H9 (cell line): ENCODE results near the gene CCN5. TPM values are rescaled to one million over a fixed set of nuclear protein-coding genes. Genes with fewer than 3 reads are reported as not detected.

Source experiments
- DNase-seq: peaks from one replicate; pipeline ENCODE4 v3.0.0-alpha.2; 2017
- H2AFZ ChIP-seq: one replicate; pipeline ENCODE4 v1.6.1; 2013; ENCODE audit warnings: mild to moderate bottlenecking, low read length, control low read depth, moderate library complexity
- H2AK5ac ChIP-seq: 2 replicates; pipeline ENCODE4 v1.6.1; 2013; ENCODE audit warnings: low read length, control low read depth, mixed read lengths; ENCODE audit not compliant: insufficient read length
- H2BK120ac ChIP-seq: one replicate; pipeline ENCODE4 v1.6.1; 2013; ENCODE audit warnings: low read depth, mild to moderate bottlenecking, low read length, control low read depth, inconsistent platforms; ENCODE audit not compliant: poor library complexity, severe bottlenecking
- H2BK12ac ChIP-seq: 2 replicates; pipeline ENCODE4 v1.6.1; 2013; ENCODE audit warnings: low read length, control low read depth, mixed read lengths, low read depth; ENCODE audit not compliant: insufficient read length
- H2BK15ac ChIP-seq: 2 replicates; pipeline ENCODE4 v1.6.1; 2013; ENCODE audit warnings: low read depth, low read length, control low read depth
- H2BK20ac ChIP-seq: one replicate; pipeline ENCODE4 v1.6.1; 2013; ENCODE audit warnings: low read depth, mild to moderate bottlenecking, low read length, control low read depth, inconsistent platforms; ENCODE audit not compliant: poor library complexity, severe bottlenecking
- H2BK5ac ChIP-seq: 2 replicates; pipeline ENCODE4 v1.6.1; 2013; ENCODE audit warnings: low read length, control low read depth, mixed read lengths; ENCODE audit not compliant: insufficient read length
- H3K14ac ChIP-seq: 2 replicates; pipeline ENCODE4 v1.6.1; 2013; ENCODE audit warnings: low read length, control low read depth; ENCODE audit not compliant: insufficient read depth
- H3K18ac ChIP-seq: 2 replicates; pipeline ENCODE4 v1.6.1; 2013; ENCODE audit warnings: low read depth, mild to moderate bottlenecking, mixed read lengths, low read length, control low read depth; ENCODE audit not compliant: insufficient read length
- H3K23ac ChIP-seq: 2 replicates; pipeline ENCODE4 v1.6.1; 2013; ENCODE audit warnings: low read length, control low read depth, mixed read lengths, low read depth; ENCODE audit not compliant: insufficient read length
- H3K23me2 ChIP-seq: 2 replicates; pipeline ENCODE4 v1.6.1; 2013; ENCODE audit warnings: low read depth, mild to moderate bottlenecking, mixed read lengths, low read length, control low read depth; ENCODE audit not compliant: insufficient read length, poor library complexity, severe bottlenecking
- H3K27ac ChIP-seq: 2 replicates; pipeline ENCODE4 v1.5.1; 2013; ENCODE audit warnings: low read length, control low read depth, mixed read lengths, low read depth; ENCODE audit not compliant: insufficient read length
- H3K27me3 ChIP-seq: 2 replicates; pipeline ENCODE4 v1.6.1; 2013; ENCODE audit warnings: low read length, control low read depth, inconsistent platforms; ENCODE audit not compliant: insufficient read depth
- H3K4ac ChIP-seq: 2 replicates; pipeline ENCODE4 v1.6.1; 2013; ENCODE audit warnings: low read depth, mild to moderate bottlenecking, control low read depth, inconsistent platforms, low read length, moderate library complexity
- H3K4me1 ChIP-seq: 2 replicates; pipeline ENCODE4 v1.6.1; 2013; ENCODE audit warnings: low read length, control low read depth, inconsistent platforms; ENCODE audit not compliant: insufficient read depth
- H3K4me2 ChIP-seq: 2 replicates; pipeline ENCODE4 v1.6.1; 2013; ENCODE audit warnings: low read length, control low read depth, mixed read lengths; ENCODE audit not compliant: insufficient read length, insufficient read depth
- H3K56ac ChIP-seq: 2 replicates; pipeline ENCODE4 v1.6.1; 2013; ENCODE audit warnings: low read depth, mild to moderate bottlenecking, mixed read lengths, low read length, control low read depth; ENCODE audit not compliant: insufficient read length
- H3K79me1 ChIP-seq: 2 replicates; pipeline ENCODE4 v1.6.1; 2013; ENCODE audit warnings: low read depth, mild to moderate bottlenecking, moderate library complexity, low read length, control low read depth, inconsistent platforms; ENCODE audit not compliant: insufficient read depth, poor library complexity, severe bottlenecking
- H3K79me2 ChIP-seq: 2 replicates; pipeline ENCODE4 v1.6.1; 2013; ENCODE audit warnings: low read length, control low read depth, inconsistent platforms; ENCODE audit not compliant: insufficient read depth
- H3K9ac ChIP-seq: 2 replicates; pipeline ENCODE4 v1.6.1; 2013; ENCODE audit warnings: low read length, control low read depth, mixed read lengths; ENCODE audit not compliant: insufficient read length; ENCODE audit errors: extremely low read depth
- H3K9me3 ChIP-seq: one replicate; pipeline ENCODE4 v1.6.1; 2013; ENCODE audit warnings: low read depth, low read length, inconsistent platforms; ENCODE audit not compliant: control insufficient read depth
- H3T11ph ChIP-seq: one replicate; pipeline ENCODE4 v1.6.1; 2013; ENCODE audit warnings: mild to moderate bottlenecking, low read length, control low read depth, inconsistent platforms
- H4K20me1 ChIP-seq: one replicate; pipeline ENCODE4 v1.6.1; 2013; ENCODE audit not compliant: control insufficient read depth, insufficient read length, insufficient read depth
- H4K5ac ChIP-seq: 2 replicates; pipeline ENCODE4 v1.6.1; 2013; ENCODE audit warnings: low read depth, mild to moderate bottlenecking, mixed read lengths, low read length, control low read depth; ENCODE audit not compliant: insufficient read length
- H4K8ac ChIP-seq: replicated peaks from 2 replicates; pipeline ENCODE4 v1.6.1; 2013; ENCODE audit warnings: low read length, control low read depth, mixed read lengths, low read depth; ENCODE audit not compliant: insufficient read length
- H4K91ac ChIP-seq: 2 replicates; pipeline ENCODE4 v1.6.1; 2013; ENCODE audit warnings: low read depth, mild to moderate bottlenecking, moderate library complexity, mixed read lengths, low read length, control low read depth; ENCODE audit not compliant: insufficient read length
- H3K27ac Mint-ChIP-seq, 3 experiments: 2 replicates in 2 of 3; 3 replicates in 1 of 3; pipeline ENCODE4 v1.8.0; 2020 to 2021; ENCODE audit warnings: mixed read lengths in 3 of 3, mild to moderate bottlenecking in 1 of 3, moderate library complexity in 1 of 3
- H3K27me3 Mint-ChIP-seq: 2 replicates; pipeline ENCODE4 v1.8.0; 2021; ENCODE audit warnings: low read depth, mild to moderate bottlenecking, moderate library complexity, mixed read lengths
- H3K36me3 Mint-ChIP-seq, 3 experiments: 2 replicates in 2 of 3; 3 replicates in 1 of 3; pipeline ENCODE4 v1.8.0; 2020 to 2021; ENCODE audit warnings: low read depth in 3 of 3, mixed read lengths in 3 of 3; ENCODE audit not compliant: insufficient read depth in 1 of 3
- H3K4me1 Mint-ChIP-seq, 2 experiments: 2 replicates each; pipeline ENCODE4 v1.8.0; 2020; ENCODE audit warnings: mixed read lengths in 2 of 2
- H3K4me3 Mint-ChIP-seq, 2 experiments: 2 replicates in 1 of 2; 3 replicates in 1 of 2; pipeline ENCODE4 v1.8.0; 2020 to 2021; ENCODE audit warnings: mild to moderate bottlenecking in 2 of 2, mixed read lengths in 2 of 2, moderate library complexity in 1 of 2
- H3K9me3 Mint-ChIP-seq, 2 experiments: 2 replicates in 1 of 2; 3 replicates in 1 of 2; pipeline ENCODE4 v1.8.0; 2020; ENCODE audit warnings: mild to moderate bottlenecking in 2 of 2, mixed read lengths in 2 of 2, moderate library complexity in 1 of 2
- WGBS: extraction: QIAGEN DNeasy Blood & Tissue Kit; methylation state at CpG from one replicate; pipeline ENCODE4 v1.1.7; 2013; ENCODE audit warnings: missing lambda C conversion rate, low lambda C conversion rate, mixed read lengths; ENCODE audit not compliant: insufficient read length; ENCODE audit errors: extremely low coverage; 5-methylcytosine and 5-hydroxymethylcytosine counted together
- total RNA-seq: library from RNA; stranded (reverse); gene quantifications from 2 replicates; pipeline ENCODE4 v1.2.1, GENCODE V29; 2021
- TF ChIP-seq, protein P1 (sequence below): fragments of 200-600 bp; sonication (generic); conservative IDR thresholded peaks from 3 replicates; pipeline ENCODE4 v1.8.0; 2021; ENCODE audit warnings: antibody characterized with exemption, mild to moderate bottlenecking

CCN5 gene
- total RNA-seq, 1 experiment from 2014 or later: not detected

DNA sequence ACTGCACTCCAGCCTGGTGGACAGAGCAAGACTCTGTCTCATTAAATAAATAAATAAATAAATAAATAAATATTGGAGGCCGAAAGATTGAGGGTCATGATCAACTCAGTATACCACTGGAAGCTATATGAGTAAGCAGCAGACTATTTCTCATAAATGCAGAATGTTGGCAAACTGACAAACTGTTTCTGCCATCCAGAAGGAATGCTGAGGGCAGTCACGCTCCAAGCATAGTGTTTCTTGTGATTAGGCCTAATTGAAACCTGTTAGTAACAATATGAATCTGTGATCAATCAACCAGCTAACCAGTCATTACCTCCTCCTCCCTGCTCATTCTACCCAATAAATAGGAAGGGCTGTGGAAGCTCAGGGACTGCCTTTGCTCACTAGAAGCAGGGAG is 15.3 kb downstream of the CCN5 start:
- Histone ChIP-seq H3K27ac (no peak overlapping the region), H3K79me1 (no peaks in the 10 kb centered on the region), H3K23ac (no peak overlapping the region), H3T11ph (no peak overlapping the region), H3K9ac (no peak overlapping the region), H3K4ac (no peak overlapping the region), H2BK15ac (no peak overlapping the region), H3K9me3 (no peaks in the 10 kb centered on the region), H3K14ac (no peak overlapping the region), H2BK120ac (no peak overlapping the region), H4K8ac (no peak overlapping the region), H3K18ac (no peak overlapping the region), H2BK12ac (no peak overlapping the region), H2BK5ac (no peak overlapping the region), H2AK5ac (no peak overlapping the region), H3K27me3 (no peaks in the 10 kb centered on the region), H4K91ac (no peak overlapping the region), H3K4me1 (no peaks in the 10 kb centered on the region; the same call in 1 of the 2 replicates), H4K5ac (no peak overlapping the region), H3K23me2 (no peaks in the 10 kb centered on the region), H3K79me2 (no peaks in the 10 kb centered on the region), H3K56ac (no peak overlapping the region), H3K4me2 (no peak overlapping the region), H4K20me1 (no peaks in the 10 kb centered on the region), H2BK20ac (no peak overlapping the region), H2AFZ (no peak overlapping the region)
- TF ChIP-seq, protein P1, sequence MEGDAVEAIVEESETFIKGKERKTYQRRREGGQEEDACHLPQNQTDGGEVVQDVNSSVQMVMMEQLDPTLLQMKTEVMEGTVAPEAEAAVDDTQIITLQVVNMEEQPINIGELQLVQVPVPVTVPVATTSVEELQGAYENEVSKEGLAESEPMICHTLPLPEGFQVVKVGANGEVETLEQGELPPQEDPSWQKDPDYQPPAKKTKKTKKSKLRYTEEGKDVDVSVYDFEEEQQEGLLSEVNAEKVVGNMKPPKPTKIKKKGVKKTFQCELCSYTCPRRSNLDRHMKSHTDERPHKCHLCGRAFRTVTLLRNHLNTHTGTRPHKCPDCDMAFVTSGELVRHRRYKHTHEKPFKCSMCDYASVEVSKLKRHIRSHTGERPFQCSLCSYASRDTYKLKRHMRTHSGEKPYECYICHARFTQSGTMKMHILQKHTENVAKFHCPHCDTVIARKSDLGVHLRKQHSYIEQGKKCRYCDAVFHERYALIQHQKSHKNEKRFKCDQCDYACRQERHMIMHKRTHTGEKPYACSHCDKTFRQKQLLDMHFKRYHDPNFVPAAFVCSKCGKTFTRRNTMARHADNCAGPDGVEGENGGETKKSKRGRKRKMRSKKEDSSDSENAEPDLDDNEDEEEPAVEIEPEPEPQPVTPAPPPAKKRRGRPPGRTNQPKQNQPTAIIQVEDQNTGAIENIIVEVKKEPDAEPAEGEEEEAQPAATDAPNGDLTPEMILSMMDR: no peak
- peak overlapping the region in 1 of 3 experiments; percentile 88; a peak in 2 of 7 replicates for H3K27ac Mint-ChIP-seq
- no CpG with 5 or more reads among the region's 2 CpGs for WGBS
- H3K36me3 Mint-ChIP-seq: no peaks in the 10 kb centered on the region
- peaks cover 31 to 47% of the 10 kb centered on the region in 2 experiments for H3K4me1 Mint-ChIP-seq
- no peak for DNase-seq
- H3K9me3 Mint-ChIP-seq: no peaks in the 10 kb centered on the region
- no peak overlapping the region for H3K4me3 Mint-ChIP-seq
- no peaks in the 10 kb centered on the region for H3K27me3 Mint-ChIP-seq
